ENCODE data around the gene KRTAP10-7. TPM values are rescaled to one million over a fixed set of nuclear protein-coding genes. Genes with fewer than 3 reads are reported as not detected.
"Not testable (repeated sequence)": the region's sequence is repeated elsewhere in the genome, so short reads cannot be mapped to it uniquely, and the experiment has no call there.

Gene KRTAP10-7
- total RNA-seq, 1 donor from 2014 or later, result not detected

GRCh38 chr21:44579833-44580144, 20.6 kb upstream of the KRTAP10-7 start:
- Mint-ChIP-seq H3K36me3 (ENCODE audit: low read depth) (peaks cover 17% of the 10 kb centered on the region), H3K27ac (ENCODE audit: unreplicated experiment) (no peak overlapping the region), H3K4me1 (peaks cover 7% of the 10 kb centered on the region), H3K27me3 (ENCODE audit: low read depth) (peaks cover 18% of the 10 kb centered on the region), H3K9me3 (peaks cover 12% of the 10 kb centered on the region), H3K4me3 (no peak overlapping the region)
- no peak for DNase-seq (ENCODE audit: low read depth, low spot score)
- TF ChIP-seq, protein P1, sequence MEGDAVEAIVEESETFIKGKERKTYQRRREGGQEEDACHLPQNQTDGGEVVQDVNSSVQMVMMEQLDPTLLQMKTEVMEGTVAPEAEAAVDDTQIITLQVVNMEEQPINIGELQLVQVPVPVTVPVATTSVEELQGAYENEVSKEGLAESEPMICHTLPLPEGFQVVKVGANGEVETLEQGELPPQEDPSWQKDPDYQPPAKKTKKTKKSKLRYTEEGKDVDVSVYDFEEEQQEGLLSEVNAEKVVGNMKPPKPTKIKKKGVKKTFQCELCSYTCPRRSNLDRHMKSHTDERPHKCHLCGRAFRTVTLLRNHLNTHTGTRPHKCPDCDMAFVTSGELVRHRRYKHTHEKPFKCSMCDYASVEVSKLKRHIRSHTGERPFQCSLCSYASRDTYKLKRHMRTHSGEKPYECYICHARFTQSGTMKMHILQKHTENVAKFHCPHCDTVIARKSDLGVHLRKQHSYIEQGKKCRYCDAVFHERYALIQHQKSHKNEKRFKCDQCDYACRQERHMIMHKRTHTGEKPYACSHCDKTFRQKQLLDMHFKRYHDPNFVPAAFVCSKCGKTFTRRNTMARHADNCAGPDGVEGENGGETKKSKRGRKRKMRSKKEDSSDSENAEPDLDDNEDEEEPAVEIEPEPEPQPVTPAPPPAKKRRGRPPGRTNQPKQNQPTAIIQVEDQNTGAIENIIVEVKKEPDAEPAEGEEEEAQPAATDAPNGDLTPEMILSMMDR (conservative IDR thresholded peaks at IDR 0.05), result no peak

GRCh38 chr21:44580231-44580821, 20.1 kb upstream of the KRTAP10-7 start, which contains the start of gene KRTAP10-5:
Gene KRTAP10-5 (minus strand): TSS chr21:44580604. CDS start chr21:44580578, 26 bp downstream.
- H3K36me3 Mint-ChIP-seq (ENCODE audit: low read depth), result peaks cover 17% of the 10 kb centered on the region
- H3K27me3 Mint-ChIP-seq (ENCODE audit: low read depth), result peaks cover 21% of the 10 kb centered on the region
- not testable (repeated sequence) for DNase-seq (ENCODE audit: low read depth, low spot score); H3K4me1 Mint-ChIP-seq; H3K4me3 Mint-ChIP-seq; H3K27ac Mint-ChIP-seq (ENCODE audit: unreplicated experiment)
- H3K9me3 Mint-ChIP-seq, result peaks cover 12% of the 10 kb centered on the region

- no peak for DNase-seq (ENCODE audit: low read depth, low spot score)
- TF ChIP-seq, protein P1 (conservative IDR thresholded peaks at IDR 0.05), result no peak
- peaks cover 28% of the 10 kb centered on the region for H3K27me3 Mint-ChIP-seq (ENCODE audit: low read depth)
- no peak overlapping the region for H3K4me3 Mint-ChIP-seq
- H3K27ac Mint-ChIP-seq (ENCODE audit: unreplicated experiment), result no peak overlapping the region
- peaks cover 12% of the 10 kb centered on the region for H3K9me3 Mint-ChIP-seq
- H3K36me3 Mint-ChIP-seq (ENCODE audit: low read depth), result peaks cover 17% of the 10 kb centered on the region
- peaks cover 12% of the 10 kb centered on the region for H3K4me1 Mint-ChIP-seq
Measured at GRCh38 chr21:44581158-44581557, 19.2 kb upstream of the KRTAP10-7 start.

DNA sequence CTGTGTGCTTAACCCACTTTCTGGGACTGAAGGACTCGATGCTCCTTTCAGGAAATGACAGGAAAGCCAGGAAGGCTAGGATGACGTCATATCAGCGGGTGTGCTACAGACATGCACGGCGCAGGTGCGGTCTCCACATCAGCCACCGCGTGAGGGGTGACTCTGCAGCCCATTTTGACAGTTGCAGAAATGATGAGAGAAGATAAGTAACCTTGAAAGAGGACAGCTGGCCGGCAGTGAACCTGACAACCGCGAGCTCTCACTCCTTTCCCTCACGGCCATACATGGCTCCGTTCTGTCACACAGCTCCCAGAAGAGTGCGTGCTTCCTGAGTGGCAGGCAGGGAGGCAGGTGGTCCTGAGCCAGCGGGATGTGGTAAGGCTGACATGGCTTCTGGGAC, 18.3 kb upstream of the KRTAP10-7 start:
- TF ChIP-seq, protein P1 (conservative IDR thresholded peaks at IDR 0.05), result no peak
- Mint-ChIP-seq H3K9me3 (peaks cover 10% of the 10 kb centered on the region), H3K27ac (ENCODE audit: unreplicated experiment) (no peak overlapping the region), H3K4me3 (no peak overlapping the region), H3K27me3 (ENCODE audit: low read depth) (peaks cover 32% of the 10 kb centered on the region), H3K4me1 (peaks cover 12% of the 10 kb centered on the region), H3K36me3 (ENCODE audit: low read depth) (peaks cover 13% of the 10 kb centered on the region)
- no peak for DNase-seq (ENCODE audit: low read depth, low spot score)

GRCh38 chr21:44583089-44583799, 17.2 kb upstream of the KRTAP10-7 start:
- DNase-seq (ENCODE audit: low read depth, low spot score), result no peak
- TF ChIP-seq, protein P1 (conservative IDR thresholded peaks at IDR 0.05), result no peak
- no peak overlapping the region for H3K4me3 Mint-ChIP-seq
- H3K27me3 Mint-ChIP-seq (ENCODE audit: low read depth), result peaks cover 44% of the 10 kb centered on the region
- peaks cover 6% of the 10 kb centered on the region for H3K9me3 Mint-ChIP-seq
- peaks cover 12% of the 10 kb centered on the region for H3K4me1 Mint-ChIP-seq
- H3K27ac Mint-ChIP-seq (ENCODE audit: unreplicated experiment), result no peak overlapping the region
- H3K36me3 Mint-ChIP-seq (ENCODE audit: low read depth), result peaks cover 10% of the 10 kb centered on the region

DNA sequence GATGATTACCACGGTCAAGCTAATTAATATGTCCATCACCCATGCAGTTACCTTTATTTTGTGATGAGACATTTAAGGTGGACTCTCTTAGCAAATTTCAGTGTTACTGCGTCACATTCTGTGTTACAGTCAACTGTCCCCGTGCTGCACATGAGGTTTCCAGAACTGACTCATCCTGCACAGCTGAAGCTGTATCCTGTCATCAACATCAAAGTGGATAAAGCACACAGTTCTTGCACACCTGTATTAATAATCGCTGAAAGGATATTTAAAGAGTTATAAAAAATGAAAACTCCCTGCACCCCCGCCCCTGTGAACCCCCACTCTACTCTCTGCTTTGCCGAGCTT, 16.6 kb upstream of the KRTAP10-7 start:
- no peak for DNase-seq (ENCODE audit: low read depth, low spot score)
- peaks cover 9% of the 10 kb centered on the region for H3K36me3 Mint-ChIP-seq (ENCODE audit: low read depth)
- peaks cover 44% of the 10 kb centered on the region for H3K27me3 Mint-ChIP-seq (ENCODE audit: low read depth)
- no peak overlapping the region for H3K27ac Mint-ChIP-seq (ENCODE audit: unreplicated experiment)
- H3K4me1 Mint-ChIP-seq, result peaks cover 12% of the 10 kb centered on the region
- H3K4me3 Mint-ChIP-seq, result no peak overlapping the region
- TF ChIP-seq, protein P1 (conservative IDR thresholded peaks at IDR 0.05), result no peak
- peaks cover 5% of the 10 kb centered on the region for H3K9me3 Mint-ChIP-seq
